Endodermal cell (in vitro differentiated cells): ENCODE results near the gene HLA-DPA1. TPM values are rescaled to one million over a fixed set of nuclear protein-coding genes. Genes with fewer than 3 reads are reported as not detected.
"Not testable (repeated sequence)": the region's sequence is repeated elsewhere in the genome, so short reads cannot be mapped to it uniquely, and the experiment has no call there.

Source experiments
- DNase-seq: peaks from one replicate; pipeline ENCODE4 v3.0.0-alpha.2; 2017
- H3K27ac ChIP-seq: 2 replicates; pipeline ENCODE4 v1.5.1; 2013; ENCODE audit warnings: mild to moderate bottlenecking, low read depth, low read length, moderate library complexity
- H3K27me3 ChIP-seq: 2 replicates; pipeline ENCODE4 v1.6.1; 2013; ENCODE audit warnings: mild to moderate bottlenecking, low read length, moderate library complexity; ENCODE audit not compliant: insufficient read depth, control insufficient read depth, poor library complexity, severe bottlenecking
- H3K36me3 ChIP-seq: 2 replicates; pipeline ENCODE4 v1.7.0; 2013; ENCODE audit warnings: mild to moderate bottlenecking, low read length, moderate library complexity; ENCODE audit not compliant: control insufficient read depth, insufficient read depth
- H3K4me1 ChIP-seq: one replicate; pipeline ENCODE4 v1.7.0; 2013; ENCODE audit warnings: low read length; ENCODE audit not compliant: control insufficient read depth, insufficient read depth
- H3K4me3 ChIP-seq: 2 replicates; pipeline ENCODE4 v1.5.1; 2013; ENCODE audit warnings: mild to moderate bottlenecking, low read length, moderate library complexity
- H3K9ac ChIP-seq: 2 replicates; pipeline ENCODE4 v1.6.1; 2013; ENCODE audit warnings: mild to moderate bottlenecking, low read length, moderate library complexity; ENCODE audit not compliant: poor library complexity, severe bottlenecking; ENCODE audit errors: extremely low read depth
- H3K9me3 ChIP-seq: 2 replicates; pipeline ENCODE4 v1.6.1; 2013; ENCODE audit warnings: mild to moderate bottlenecking, low read length, moderate library complexity; ENCODE audit not compliant: control insufficient read depth
- H3K27ac Mint-ChIP-seq: 2 replicates; pipeline ENCODE4 v1.8.0; 2020; ENCODE audit warnings: mixed read lengths
- H3K27me3 Mint-ChIP-seq: 2 replicates; pipeline ENCODE4 v1.8.0; 2021; ENCODE audit warnings: mild to moderate bottlenecking, mixed read lengths; ENCODE audit not compliant: insufficient read depth
- H3K36me3 Mint-ChIP-seq: 2 replicates; pipeline ENCODE4 v1.8.0; 2020; ENCODE audit warnings: low read depth, mixed read lengths
- H3K4me1 Mint-ChIP-seq: 2 replicates; pipeline ENCODE4 v1.8.0; 2020; ENCODE audit warnings: mixed read lengths
- H3K4me3 Mint-ChIP-seq: 2 replicates; pipeline ENCODE4 v1.8.0; 2020; ENCODE audit warnings: mild to moderate bottlenecking, moderate library complexity, mixed read lengths
- H3K9me3 Mint-ChIP-seq: 2 replicates; pipeline ENCODE4 v1.8.0; 2020; ENCODE audit warnings: mild to moderate bottlenecking, mixed read lengths
- CTCF ChIP-seq: fragments of 200-600 bp; sonication (generic); conservative IDR thresholded peaks from 2 replicates; pipeline ENCODE4 v1.5.0; 2021; ENCODE audit warnings: antibody characterized with exemption, mild to moderate bottlenecking
- WGBS, 2 experiments: methylation state at CpG; one replicate each; pipeline versions ENCODE4 v1.1.5 to v1.1.7; 2013; ENCODE audit warnings: missing lambda C conversion rate in 2 of 2, mixed read lengths in 1 of 2; ENCODE audit not compliant: insufficient coverage in 1 of 2, insufficient read length in 1 of 2; 5-methylcytosine and 5-hydroxymethylcytosine counted together
- total RNA-seq, 2 donors: library from RNA; stranded (reverse); fragmentation: NEBNext Ultra II Directional in 1 of 2; extraction: Animal tissue kit (Norgen Biotek cat#: 25700) in 1 of 2; gene quantifications; 2 replicates in 1 of 2; 3 replicates in 1 of 2; pipeline ENCODE4 v1.2.1, GENCODE V29; 2021

Gene HLA-DPA1
- total RNA-seq, 2 donors from 2014 or later, result 1.7 to 1.9 TPM

GRCh38 chr6:33103776-33104175 lies 30.3 kb upstream of the HLA-DPA1 start:
- Histone ChIP-seq H3K27ac (no peak overlapping the region), H3K36me3 (no peaks in the 10 kb centered on the region), H3K27me3 (peaks cover 28% of the 10 kb centered on the region), H3K9ac (no peak overlapping the region), H3K9me3 (peaks cover 35% of the 10 kb centered on the region), H3K4me3 (no peak overlapping the region), H3K4me1 (no peaks in the 10 kb centered on the region)
- H3K36me3 Mint-ChIP-seq, result no peaks in the 10 kb centered on the region
- H3K9me3 Mint-ChIP-seq, result peaks cover 52% of the 10 kb centered on the region
- 40 to 67% methylated on average over 1 to 3 of the region's 3 CpGs for WGBS, 2 experiments
- no peak overlapping the region for H3K4me3 Mint-ChIP-seq
- H3K27me3 Mint-ChIP-seq, result peaks cover 42% of the 10 kb centered on the region
- H3K27ac Mint-ChIP-seq, result no peak overlapping the region
- no peak for DNase-seq
- H3K4me1 Mint-ChIP-seq, result no peaks in the 10 kb centered on the region
- no peak for TF ChIP-seq CTCF

GRCh38 chr6:33101121-33101737 lies 27.8 kb upstream of the HLA-DPA1 start:
- not testable (repeated sequence) for H3K36me3 ChIP-seq, H3K4me1 Mint-ChIP-seq, H3K9ac ChIP-seq, H3K4me1 ChIP-seq, H3K27me3 ChIP-seq, H3K27ac Mint-ChIP-seq, H3K27ac ChIP-seq, H3K36me3 Mint-ChIP-seq, DNase-seq, H3K4me3 Mint-ChIP-seq, H3K4me3 ChIP-seq
- Mint-ChIP-seq H3K27me3 (peaks cover 26% of the 10 kb centered on the region), H3K9me3 (peaks cover 64% of the 10 kb centered on the region)
- 77% methylated on average over 4 to 5 of the region's 5 CpGs for WGBS, 2 experiments
- H3K9me3 ChIP-seq, result peaks cover 58% of the 10 kb centered on the region

- peaks cover 31% of the 10 kb centered on the region for H3K9me3 Mint-ChIP-seq
- Histone ChIP-seq H3K27me3 (peaks cover 7% of the 10 kb centered on the region), H3K9ac (no peak overlapping the region), H3K4me3 (no peak overlapping the region), H3K9me3 (peaks cover 41% of the 10 kb centered on the region), H3K27ac (no peak overlapping the region), H3K4me1 (no peaks in the 10 kb centered on the region), H3K36me3 (no peaks in the 10 kb centered on the region)
- no peaks in the 10 kb centered on the region for H3K36me3 Mint-ChIP-seq
- H3K4me1 Mint-ChIP-seq, result peaks cover 3% of the 10 kb centered on the region
- H3K27me3 Mint-ChIP-seq, result peaks cover 7% of the 10 kb centered on the region
- DNase-seq, result no peak
- no peak overlapping the region for H3K4me3 Mint-ChIP-seq
- WGBS, 2 experiments, result 83 to 88% methylated on average over 1 of the region's 1 CpG
- H3K27ac Mint-ChIP-seq, result no peak overlapping the region
- TF ChIP-seq CTCF, result no peak
These were observed 22.2 kb upstream of the HLA-DPA1 start for GRCh38 chr6:33095681-33096080.

GRCh38 chr6:33093855-33094254 lies 20.4 kb upstream of the HLA-DPA1 start:
- TF ChIP-seq CTCF, result no peak
- H3K9me3 ChIP-seq, result peaks cover 23% of the 10 kb centered on the region
- no peak for DNase-seq
- peaks cover 7% of the 10 kb centered on the region for H3K27me3 ChIP-seq
- Mint-ChIP-seq H3K27ac (no peak overlapping the region), H3K4me1 (peaks cover 3% of the 10 kb centered on the region), H3K36me3 (no peaks in the 10 kb centered on the region), H3K4me3 (no peak overlapping the region), H3K9me3 (peaks cover 12% of the 10 kb centered on the region), H3K27me3 (peaks cover 10% of the 10 kb centered on the region)
- H3K4me1 ChIP-seq, result no peaks in the 10 kb centered on the region
- no peaks in the 10 kb centered on the region for H3K36me3 ChIP-seq
- 83 to 100% methylated on average over 1 to 3 of the region's 3 CpGs for WGBS, 2 experiments
- H3K27ac ChIP-seq, result no peak overlapping the region
- no peak overlapping the region for H3K4me3 ChIP-seq
- H3K9ac ChIP-seq, result no peak overlapping the region
